GM12878 (cell line): Measurements from ENCODE around the gene TMEM120B. TPM values are rescaled to one million over a fixed set of nuclear protein-coding genes. Genes with fewer than 3 reads are reported as not detected.
A peak's percentile ranks its signal among the peaks of the same experiment; 100 is the strongest.

Experiments used
- ATAC-seq: fragments of 200-7000 bp; cut with Tn5 transposase; 3 replicates; pipeline ENCODE4 v1.9.1; 2020; ENCODE audit warnings: mild to moderate bottlenecking, moderate library complexity
- BruUV-seq: library from RNA; stranded (reverse); fragments of 400-500 nt; replicated peaks from 2 replicates; lab custom pipeline; 2021; lab: Mats Ljungman, UMichigan
- CTCF ChIA-PET: fragments of 300-600 bp; sonication (Branson Sonifier 250); formaldehyde crosslinking; extraction: SDS; loops from one replicate; lab custom pipeline; 2021; ENCODE audit warnings: inconsistent platforms; lab: Yijun Ruan, JAX
- POLR2A ChIA-PET: fragments of 350-600 bp; formaldehyde crosslinking; extraction: SDS; loops from one replicate; lab custom pipeline; 2021; ENCODE audit warnings: inconsistent platforms; lab: Charles Lee
- RAD21 ChIA-PET: fragments of 300-600 bp; sonication (Branson Sonifier 250); formaldehyde crosslinking; loops from one replicate; lab custom pipeline; 2023; ENCODE audit warnings: antibody characterized with exemption; ENCODE audit not compliant: unreplicated experiment; lab: Charles Lee
- SMC1A ChIA-PET: fragments of 300-600 bp; sonication (Branson Sonifier 250); formaldehyde crosslinking; loops from one replicate; lab custom pipeline; 2023; ENCODE audit not compliant: unreplicated experiment, uncharacterized antibody; lab: Charles Lee
- DNase-seq: peaks from one replicate; pipeline ENCODE4 v3.0.0-alpha.2; 2011; ENCODE audit warnings: low read depth, low spot score
- FAIRE-seq: peaks from 3 replicates; lab custom pipeline; 2011; peaks lifted over from hg19 to GRCh38; lab: Jason Lieb, UNC
- H2AFZ ChIP-seq: 2 replicates; pipeline ENCODE4 v1.6.0; 2011; ENCODE audit warnings: low read depth, low read length, control low read depth; ENCODE audit not compliant: control insufficient read depth
- H3K27ac ChIP-seq: 2 replicates; pipeline ENCODE4 v1.5.1; 2011; ENCODE audit warnings: control low read depth; ENCODE audit not compliant: control insufficient read depth, insufficient read depth
- H3K27me3 ChIP-seq, 2 experiments: replicated peaks in 1 of 2; 2 replicates each; pipeline versions ENCODE4 v1.6.0 to v1.6.1; 2011; ENCODE audit warnings: low read length in 1 of 2; ENCODE audit not compliant: control insufficient read depth in 2 of 2, insufficient read depth in 2 of 2
- H3K36me3 ChIP-seq, 2 experiments: 2 replicates each; pipeline ENCODE4 v1.5.1; 2011; ENCODE audit warnings: low read length in 1 of 2; ENCODE audit not compliant: control insufficient read depth in 2 of 2, insufficient read depth in 2 of 2
- H3K4me1 ChIP-seq: 2 replicates; pipeline ENCODE4 v1.6.1; 2011; ENCODE audit warnings: mild to moderate bottlenecking, low read length, moderate library complexity, mixed read lengths; ENCODE audit not compliant: control insufficient read depth, insufficient read depth
- H3K4me2 ChIP-seq: 2 replicates; pipeline ENCODE4 v1.6.0; 2011; ENCODE audit warnings: control low read depth; ENCODE audit not compliant: control insufficient read depth, insufficient read depth
- H3K4me3 ChIP-seq: fragments of 200-600 bp; sonication (generic); 2 replicates; pipeline ENCODE4 v1.5.1; 2016
- H3K79me2 ChIP-seq: 2 replicates; pipeline ENCODE4 v1.6.0; 2011; ENCODE audit warnings: low read length; ENCODE audit not compliant: control insufficient read depth, insufficient read depth
- H3K9ac ChIP-seq: 2 replicates; pipeline ENCODE4 v1.8.0; 2011; ENCODE audit warnings: low read length, control low read depth, mixed read lengths; ENCODE audit not compliant: control insufficient read depth, insufficient read depth
- H3K9me3 ChIP-seq: replicated peaks from 3 replicates; pipeline ENCODE4 v1.5.1; 2011; ENCODE audit warnings: mild to moderate bottlenecking, low read length; ENCODE audit not compliant: control insufficient read depth, insufficient read depth
- H4K20me1 ChIP-seq: 2 replicates; pipeline ENCODE4 v1.6.0; 2011; ENCODE audit not compliant: control insufficient read depth, insufficient read depth
- BACH1 ChIP-seq: fragments of 450-650 bp; IDR thresholded peaks from 2 replicates; pipeline ENCODE4 v1.6.1; 2017; ENCODE audit warnings: mild to moderate bottlenecking, borderline replicate concordance
- CHD1 ChIP-seq: IDR thresholded peaks from 2 replicates; pipeline ENCODE4 v1.6.1; 2012; ENCODE audit warnings: low read depth, low read length, improper control_type of control experiment
- CREM ChIP-seq: IDR thresholded peaks from 2 replicates; pipeline ENCODE4 v1.6.1; 2014; ENCODE audit warnings: antibody characterized with exemption, low read depth
- EED ChIP-seq: sonication (generic); IDR thresholded peaks from 2 replicates; pipeline ENCODE4 v1.6.1; 2016; ENCODE audit warnings: antibody characterized with exemption, low read depth
- EGR1 ChIP-seq, 2 experiments: IDR thresholded peaks; 1 replicate in 1 of 2; 2 replicates in 1 of 2; pipeline ENCODE4 v1.6.1; 2011 to 2012; ENCODE audit warnings: low read depth in 2 of 2, low read length in 2 of 2, borderline replicate concordance in 1 of 2, mild to moderate bottlenecking in 1 of 2, moderate library complexity in 1 of 2
- EP300 ChIP-seq, 2 experiments: fragments of 150-350 bp in 1 of 2; IDR thresholded peaks; 2 replicates each; pipeline ENCODE4 v1.6.1; 2011 to 2012; ENCODE audit warnings: low read depth in 2 of 2, low read length in 2 of 2, borderline replicate concordance in 1 of 2, improper control_type of control experiment in 1 of 2, inconsistent platforms in 1 of 2; ENCODE audit not compliant: control insufficient read depth in 1 of 2
- ESRRA ChIP-seq: IDR thresholded peaks from 2 replicates; pipeline ENCODE4 v1.6.1; 2012; ENCODE audit warnings: mild to moderate bottlenecking, low read length, improper control_type of control experiment
- ETV6 ChIP-seq, 2 experiments: fragments of 450-650 bp in 1 of 2; IDR thresholded peaks in 1 of 2; conservative IDR thresholded peaks in 1 of 2; 2 replicates each; pipeline ENCODE4 v1.6.1; 2014; ENCODE audit warnings: antibody characterized with exemption in 1 of 2, borderline replicate concordance in 1 of 2, low read depth in 1 of 2, mild to moderate bottlenecking in 1 of 2, moderate library complexity in 1 of 2
- FOXK2 ChIP-seq: fragments of 450-650 bp; IDR thresholded peaks from 2 replicates; pipeline ENCODE4 v1.6.1; 2017; ENCODE audit warnings: mild to moderate bottlenecking, moderate library complexity
- IKZF2 ChIP-seq, 2 experiments: fragments of 450-650 bp; IDR thresholded peaks; 2 replicates each; pipeline ENCODE4 v1.6.1; 2017; ENCODE audit warnings: mild to moderate bottlenecking in 2 of 2, moderate library complexity in 2 of 2
- MAX ChIP-seq: IDR thresholded peaks from 2 replicates; pipeline ENCODE4 v1.6.1; 2012; ENCODE audit warnings: low read depth, low read length, improper control_type of control experiment
- MLLT1 ChIP-seq: fragments of 450-650 bp; IDR thresholded peaks from 2 replicates; pipeline ENCODE4 v1.6.1; 2016; ENCODE audit warnings: mild to moderate bottlenecking
- NBN ChIP-seq: fragments of 450-650 bp; IDR thresholded peaks from 2 replicates; pipeline ENCODE4 v1.6.1; 2016
- PAX8 ChIP-seq: fragments of 450-650 bp; IDR thresholded peaks from 2 replicates; pipeline ENCODE4 v1.6.1; 2017; ENCODE audit warnings: mild to moderate bottlenecking, moderate library complexity
- SIX5 ChIP-seq: IDR thresholded peaks from 2 replicates; pipeline ENCODE4 v1.6.1; 2011; ENCODE audit warnings: mild to moderate bottlenecking, low read depth, low read length, moderate library complexity; ENCODE audit not compliant: severe bottlenecking
- SMAD5 ChIP-seq: IDR thresholded peaks from 2 replicates; pipeline ENCODE4 v1.6.1; 2016; ENCODE audit warnings: antibody characterized with exemption, low read depth
- SMC3 ChIP-seq: IDR thresholded peaks from 2 replicates; pipeline ENCODE4 v1.6.1; 2011; ENCODE audit warnings: low read length, improper control_type of control experiment, borderline replicate concordance
- SP1 ChIP-seq: IDR thresholded peaks from one replicate; pipeline ENCODE4 v1.6.1; 2011; ENCODE audit warnings: low read depth, low read length
- YBX1 ChIP-seq: fragments of 450-650 bp; IDR thresholded peaks from 2 replicates; pipeline ENCODE4 v1.6.1; 2016; ENCODE audit warnings: antibody characterized with exemption
- WGBS: methylation state at CpG from one replicate; pipeline ENCODE4 v1.1.6; 2016; ENCODE audit warnings: low lambda C conversion rate; ENCODE audit not compliant: insufficient replicate concordance, insufficient coverage; ENCODE audit errors: missing lambda C conversion rate; 5-methylcytosine and 5-hydroxymethylcytosine counted together
- in situ Hi-C: fragments of 300-500 bp; cut with MboI; formaldehyde crosslinking; loops from 9 replicates; pipeline ENCODE4 v1.14.3; 2018; ENCODE audit warnings: mixed read lengths
- intact Hi-C: fragments of 100-400 bp; cut with micrococcal nuclease; formaldehyde crosslinking; loops from one replicate; pipeline ENCODE4 v1.14.2; 2022; ENCODE audit not compliant: unreplicated experiment
- polyA plus RNA-seq, 11 experiments: library from polyadenylated mRNA; depleted of rRNA in 4 of 11; unstranded in 6 of 11; stranded (reverse) in 5 of 11; fragments of >200 nt; fragmentation: Nextera tagmentation in 4 of 11; fragmentation: Illumina TruSeq in 1 of 11; extraction: Ambion mirVana in 4 of 11; extraction: Trizol in 1 of 11; gene quantifications; 1 replicate in 1 of 11; 2 replicates in 10 of 11; pipeline versions ENCODE4 v1.2.1 to v1.2.3, GENCODE V29; 2011 to 2016; ENCODE audit warnings: inconsistent platforms in 2 of 11, missing spikeins in 2 of 11, low read depth in 1 of 11
- total RNA-seq, 4 experiments: library from RNA; depleted of rRNA in 3 of 4; stranded (reverse); fragments of >200 nt in 3 of 4; fragmentation: Illumina TruSeq in 1 of 4; extraction: Trizol in 1 of 4; gene quantifications; 2 replicates each; pipeline versions ENCODE4 v1.2.1 to v1.2.3, GENCODE V29; 2013 to 2021

The TMEM120B gene
- total and polyA plus RNA-seq, 10 of the 15 experiments (the other 5 are each of a cell fraction or from before 2014, with no cell fraction given), result 4.0 to 26.2 (median 9.2) TPM

GRCh38 chr12:121668750-121669520 lies 43.6 kb upstream of the TMEM120B start (continued):
- no peak for TF ChIP-seq SMAD5
- no peak for TF ChIP-seq CHD1
- TF ChIP-seq FOXK2, result no peak
- peak; percentile 59; the same call in 1 of the 2 replicates for TF ChIP-seq SMC3

GRCh38 chr12:121669521-121669900 lies 43.0 kb upstream of the TMEM120B start, which contains the start of gene MORN3:
MORN3 (minus strand) TSS chr12:121669654; CDS start chr12:121669483, 171 bp downstream.
- Histone ChIP-seq H3K79me2 (peaks cover 12% of the 10 kb centered on the region), H3K27me3 (no peaks in the 10 kb centered on the region), H3K36me3 (peaks cover 1 to 3% of the 10 kb centered on the region in 2 experiments; a peak in 2 of 4 replicates), H3K4me1 (peaks cover 15% of the 10 kb centered on the region), H2AFZ (no peak within 1 kb of the TSS), H3K9ac (no peak within 1 kb of the TSS), H3K9me3 (no peaks in the 10 kb centered on the region), H3K4me2 (no peak within 1 kb of the TSS), H4K20me1 (no peaks in the 10 kb centered on the region), H3K27ac (no peak within 1 kb of the TSS), H3K4me3 (no peak within 1 kb of the TSS)
- intact Hi-C loops (loop anchor here (5.0 kb wide), 1 partner anchor 117 kb away; no protein-coding TSS in a partner anchor), in situ Hi-C loops (no loop called here)
- no TSS peak for BruUV-seq
- RAD21 ChIA-PET, result interaction anchor here (1.4 to 7.2 kb wide), 6 partner anchors 41 to 174 kb away, joined by 4 to 61 read pairs (median 10); partner anchors contain the start of gene ORAI1
- FAIRE-seq (no peak), DNase-seq (no peak), ATAC-seq (no peak)
- SMC1A ChIA-PET, result interaction anchor here (1.0 to 5.5 kb wide), 8 partner anchors 8 to 608 kb away, joined by 3 to 55 read pairs (median 4); no protein-coding TSS in a partner anchor
- POLR2A ChIA-PET, result interaction anchor here (0.8 to 1.3 kb wide), 3 partner anchors 10 to 118 kb away, joined by 4 to 6 read pairs (median 6); no protein-coding TSS in a partner anchor
- WGBS, result 97% methylated on average over 5 of the region's 5 CpGs
- CTCF ChIA-PET, result interaction anchor here (0.6 to 7.1 kb wide), 14 partner anchors 12 to 209 kb away, joined by 3 to 76 read pairs (median 6); partner anchors contain the start of gene ORAI1
- TF ChIP-seq PAX8, result no peak
- no peak for TF ChIP-seq SIX5
- no peak for TF ChIP-seq ESRRA
- no peak for TF ChIP-seq EGR1 (IDR thresholded peaks at IDR 0.05; ENCODE audit: borderline replicate concordance in 1 of 2, low read depth in 2 of 2, low read length in 2 of 2)
- no peak for TF ChIP-seq IKZF2 (IDR thresholded peaks at IDR 0.05)
- no peak for TF ChIP-seq YBX1
- TF ChIP-seq SP1, result no peak
- no peak for TF ChIP-seq EED
- no peak for TF ChIP-seq MAX
- no peak for TF ChIP-seq EP300 (IDR thresholded peaks at IDR 0.05; ENCODE audit: borderline replicate concordance in 1 of 2, control insufficient read depth in 1 of 2, low read depth in 2 of 2, low read length in 2 of 2)
- TF ChIP-seq CREM, result no peak
- no peak for TF ChIP-seq BACH1
- no peak for TF ChIP-seq ETV6 (conservative IDR thresholded peaks at IDR 0.05 in 1 of 2, IDR thresholded peaks at IDR 0.05 in 1 of 2; ENCODE audit: borderline replicate concordance in 1 of 2, low read depth in 1 of 2)
- TF ChIP-seq NBN, result no peak
- no peak for TF ChIP-seq MLLT1
